Measurements from ENCODE around the gene PRR7. TPM values are rescaled to one million over a fixed set of nuclear protein-coding genes. Genes with fewer than 3 reads are reported as not detected.

Gene PRR7
- total and polyA plus RNA-seq, 2 experiments from 2014 or later, result 7.6 to 9.7 TPM

DNA sequence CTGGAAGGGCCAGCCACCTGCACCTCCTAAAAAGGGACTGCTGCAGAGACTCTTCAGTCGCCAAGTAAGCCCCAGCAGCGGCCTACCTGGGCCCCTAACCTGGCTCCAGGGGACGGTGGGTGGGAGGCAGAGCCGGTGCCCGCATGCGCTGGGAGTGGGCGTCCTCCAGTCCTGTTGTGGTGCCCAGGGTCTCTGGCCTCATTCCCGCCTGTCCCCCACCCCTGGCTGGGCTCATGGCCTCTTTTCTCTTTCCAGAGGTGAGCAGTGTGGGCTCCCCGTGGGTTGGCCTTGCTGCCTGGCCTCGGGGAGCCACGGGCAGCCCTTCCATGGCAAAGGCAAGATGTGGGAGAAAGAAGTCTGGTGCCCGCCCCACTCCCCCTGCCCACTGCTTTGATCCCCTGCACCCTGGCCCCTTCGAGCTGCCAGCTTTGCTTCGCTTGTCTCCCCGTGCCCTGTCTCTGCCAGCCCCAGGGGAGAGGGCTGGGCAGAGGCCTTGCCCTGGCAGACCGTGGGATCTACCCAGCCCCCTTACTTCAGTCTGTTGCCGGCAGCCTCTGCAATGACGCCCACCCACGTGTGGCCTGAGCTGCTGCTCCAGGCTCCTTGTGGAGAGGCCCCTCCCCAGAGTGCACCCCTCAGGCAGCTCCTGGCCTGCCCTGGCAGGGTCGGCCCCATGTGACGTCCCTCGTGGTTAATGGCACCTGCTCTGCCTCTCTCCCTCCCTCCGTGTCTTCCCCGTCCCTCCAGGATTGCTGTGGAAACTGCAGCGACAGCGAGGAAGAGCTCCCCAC lies 5.4 kb upstream of the PRR7 start (continued):
- TF ChIP-seq, protein P1, sequence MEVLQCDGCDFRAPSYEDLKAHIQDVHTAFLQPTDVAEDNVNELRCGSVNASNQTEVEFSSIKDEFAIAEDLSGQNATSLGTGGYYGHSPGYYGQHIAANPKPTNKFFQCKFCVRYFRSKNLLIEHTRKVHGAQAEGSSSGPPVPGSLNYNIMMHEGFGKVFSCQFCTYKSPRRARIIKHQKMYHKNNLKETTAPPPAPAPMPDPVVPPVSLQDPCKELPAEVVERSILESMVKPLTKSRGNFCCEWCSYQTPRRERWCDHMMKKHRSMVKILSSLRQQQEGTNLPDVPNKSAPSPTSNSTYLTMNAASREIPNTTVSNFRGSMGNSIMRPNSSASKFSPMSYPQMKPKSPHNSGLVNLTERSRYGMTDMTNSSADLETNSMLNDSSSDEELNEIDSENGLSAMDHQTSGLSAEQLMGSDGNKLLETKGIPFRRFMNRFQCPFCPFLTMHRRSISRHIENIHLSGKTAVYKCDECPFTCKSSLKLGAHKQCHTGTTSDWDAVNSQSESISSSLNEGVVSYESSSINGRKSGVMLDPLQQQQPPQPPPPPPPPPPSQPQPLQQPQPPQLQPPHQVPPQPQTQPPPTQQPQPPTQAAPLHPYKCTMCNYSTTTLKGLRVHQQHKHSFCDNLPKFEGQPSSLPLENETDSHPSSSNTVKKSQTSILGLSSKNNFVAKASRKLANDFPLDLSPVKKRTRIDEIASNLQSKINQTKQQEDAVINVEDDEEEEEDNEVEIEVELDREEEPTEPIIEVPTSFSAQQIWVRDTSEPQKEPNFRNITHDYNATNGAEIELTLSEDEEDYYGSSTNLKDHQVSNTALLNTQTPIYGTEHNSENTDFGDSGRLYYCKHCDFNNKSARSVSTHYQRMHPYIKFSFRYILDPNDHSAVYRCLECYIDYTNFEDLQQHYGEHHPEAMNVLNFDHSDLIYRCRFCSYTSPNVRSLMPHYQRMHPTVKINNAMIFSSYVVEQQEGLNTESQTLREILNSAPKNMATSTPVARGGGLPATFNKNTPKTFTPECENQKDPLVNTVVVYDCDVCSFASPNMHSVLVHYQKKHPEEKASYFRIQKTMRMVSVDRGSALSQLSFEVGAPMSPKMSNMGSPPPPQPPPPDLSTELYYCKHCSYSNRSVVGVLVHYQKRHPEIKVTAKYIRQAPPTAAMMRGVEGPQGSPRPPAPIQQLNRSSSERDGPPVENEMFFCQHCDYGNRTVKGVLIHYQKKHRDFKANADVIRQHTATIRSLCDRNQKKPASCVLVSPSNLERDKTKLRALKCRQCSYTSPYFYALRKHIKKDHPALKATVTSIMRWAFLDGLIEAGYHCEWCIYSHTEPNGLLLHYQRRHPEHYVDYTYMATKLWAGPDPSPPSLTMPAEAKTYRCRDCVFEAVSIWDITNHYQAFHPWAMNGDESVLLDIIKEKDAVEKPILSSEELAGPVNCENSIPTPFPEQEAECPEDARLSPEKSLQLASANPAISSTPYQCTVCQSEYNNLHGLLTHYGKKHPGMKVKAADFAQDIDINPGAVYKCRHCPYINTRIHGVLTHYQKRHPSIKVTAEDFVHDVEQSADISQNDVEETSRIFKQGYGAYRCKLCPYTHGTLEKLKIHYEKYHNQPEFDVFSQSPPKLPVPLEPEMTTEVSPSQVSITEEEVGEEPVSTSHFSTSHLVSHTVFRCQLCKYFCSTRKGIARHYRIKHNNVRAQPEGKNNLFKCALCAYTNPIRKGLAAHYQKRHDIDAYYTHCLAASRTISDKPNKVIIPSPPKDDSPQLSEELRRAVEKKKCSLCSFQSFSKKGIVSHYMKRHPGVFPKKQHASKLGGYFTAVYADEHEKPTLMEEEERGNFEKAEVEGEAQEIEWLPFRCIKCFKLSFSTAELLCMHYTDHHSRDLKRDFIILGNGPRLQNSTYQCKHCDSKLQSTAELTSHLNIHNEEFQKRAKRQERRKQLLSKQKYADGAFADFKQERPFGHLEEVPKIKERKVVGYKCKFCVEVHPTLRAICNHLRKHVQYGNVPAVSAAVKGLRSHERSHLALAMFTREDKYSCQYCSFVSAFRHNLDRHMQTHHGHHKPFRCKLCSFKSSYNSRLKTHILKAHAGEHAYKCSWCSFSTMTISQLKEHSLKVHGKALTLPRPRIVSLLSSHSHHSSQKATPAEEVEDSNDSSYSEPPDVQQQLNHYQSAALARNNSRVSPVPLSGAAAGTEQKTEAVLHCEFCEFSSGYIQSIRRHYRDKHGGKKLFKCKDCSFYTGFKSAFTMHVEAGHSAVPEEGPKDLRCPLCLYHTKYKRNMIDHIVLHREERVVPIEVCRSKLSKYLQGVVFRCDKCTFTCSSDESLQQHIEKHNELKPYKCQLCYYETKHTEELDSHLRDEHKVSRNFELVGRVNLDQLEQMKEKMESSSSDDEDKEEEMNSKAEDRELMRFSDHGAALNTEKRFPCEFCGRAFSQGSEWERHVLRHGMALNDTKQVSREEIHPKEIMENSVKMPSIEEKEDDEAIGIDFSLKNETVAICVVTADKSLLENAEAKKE (CRISPR knock-in tag; IDR thresholded peaks at IDR 0.05), result no peak
- no peak for TF ChIP-seq ZNF114 (CRISPR knock-in tag; IDR thresholded peaks at IDR 0.05)
- TF ChIP-seq POLR2AphosphoS5 (IDR thresholded peaks at IDR 0.05; ENCODE audit: low read depth), result no peak
- TF ChIP-seq, protein P2, sequence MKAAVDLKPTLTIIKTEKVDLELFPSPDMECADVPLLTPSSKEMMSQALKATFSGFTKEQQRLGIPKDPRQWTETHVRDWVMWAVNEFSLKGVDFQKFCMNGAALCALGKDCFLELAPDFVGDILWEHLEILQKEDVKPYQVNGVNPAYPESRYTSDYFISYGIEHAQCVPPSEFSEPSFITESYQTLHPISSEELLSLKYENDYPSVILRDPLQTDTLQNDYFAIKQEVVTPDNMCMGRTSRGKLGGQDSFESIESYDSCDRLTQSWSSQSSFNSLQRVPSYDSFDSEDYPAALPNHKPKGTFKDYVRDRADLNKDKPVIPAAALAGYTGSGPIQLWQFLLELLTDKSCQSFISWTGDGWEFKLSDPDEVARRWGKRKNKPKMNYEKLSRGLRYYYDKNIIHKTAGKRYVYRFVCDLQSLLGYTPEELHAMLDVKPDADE (IDR thresholded peaks at IDR 0.05), result no peak
- TF ChIP-seq EZH2 (IDR thresholded peaks at IDR 0.05; ENCODE audit: low read depth, unreplicated experiment), result no peak
- no peak for TF ChIP-seq JUNB (IDR thresholded peaks at IDR 0.05; ENCODE audit: unreplicated experiment)
- no peak for TF ChIP-seq NANOG (IDR thresholded peaks at IDR 0.05; ENCODE audit: borderline replicate concordance)

All from GM23338 (cell line).